Activated CD4-positive, alpha-beta T cell treated with anti-CD3 and anti-CD28 coated beads, Interleukin-10, Interleukin-2, amounts not matched to agents 100 ng/mL and 50 ng/mL, durations not matched to agents 16 hours and 8 hours (primary cell): ENCODE data around the gene IMPA2.

Source experiments
- DNase-seq: peaks from one replicate; pipeline ENCODE4 v3.0.0-alpha.2; 2020

The IMPA2 gene

GRCh38 chr18:12079491-12080237 lies 98.4 kb downstream of the IMPA2 start:
- DNase-seq = no peak
